Epithelial cell of prostate (primary cell): ENCODE measurements around the gene REV1.

Source experiments
- DNase-seq: peaks from one replicate; pipeline ENCODE4 v3.0.0-alpha.2; 2011; ENCODE audit warnings: low read depth, low spot score
- H3K27ac ChIP-seq: fragments of 450-650 bp; 2 replicates; pipeline ENCODE4 v1.5.1; 2017; ENCODE audit warnings: mild to moderate bottlenecking

Gene REV1

GRCh38 chr2:99489761-99490622, at the start of gene REV1:
TSS of gene REV1 (minus strand) at chr2:99490017. CDS start at chr2:99464975, 25,042 bp downstream.
- peak; percentile 69 for DNase-seq
- H3K27ac ChIP-seq = peak within 1 kb of the TSS; percentile 91

GRCh38 chr2:99537910-99538485, 48.2 kb upstream of the REV1 start:
- no peak for DNase-seq

GRCh38 chr2:99524056-99524455, 34.2 kb upstream of the REV1 start:
- DNase-seq = no peak
- no peak overlapping the region for H3K27ac ChIP-seq

More at GRCh38 chr2:99537910-99538485, 48.2 kb upstream of the REV1 start:
- no peak overlapping the region for H3K27ac ChIP-seq

GRCh38 chr2:99522157-99522556, 32.3 kb upstream of the REV1 start:
- DNase-seq = no peak
- H3K27ac ChIP-seq = no peak overlapping the region

- no peak overlapping the region for H3K27ac ChIP-seq
These were observed 31.0 kb upstream of the REV1 start for GRCh38 chr2:99520813-99521212.

GRCh38 chr2:99520195-99520594, 30.4 kb upstream of the REV1 start:
- H3K27ac ChIP-seq = no peak overlapping the region
- no peak for DNase-seq

More at GRCh38 chr2:99520813-99521212, 31.0 kb upstream of the REV1 start:
- no peak for DNase-seq

GRCh38 chr2:99514357-99514756, 24.5 kb upstream of the REV1 start:
- no peak overlapping the region for H3K27ac ChIP-seq
- DNase-seq = no peak

GRCh38 chr2:99512181-99512591, 22.4 kb upstream of the REV1 start:
- no peak overlapping the region for H3K27ac ChIP-seq
- DNase-seq = no peak

GRCh38 chr2:99509387-99509786, 19.6 kb upstream of the REV1 start:
- DNase-seq = no peak
- H3K27ac ChIP-seq = no peak overlapping the region

GRCh38 chr2:99507937-99508818, 18.4 kb upstream of the REV1 start:
- peak overlapping the region; percentile 6 for H3K27ac ChIP-seq
- no peak for DNase-seq

GRCh38 chr2:99504844-99505584, 15.2 kb upstream of the REV1 start:
- peak overlapping the region; percentile 96 for H3K27ac ChIP-seq
- no peak for DNase-seq

GRCh38 chr2:99503662-99504416, 14.0 kb upstream of the REV1 start:
- H3K27ac ChIP-seq = peak overlapping the region; percentile 96
- DNase-seq = peak; percentile 72

GRCh38 chr2:99496021-99496420, 6.2 kb upstream of the REV1 start:
- H3K27ac ChIP-seq = peak overlapping the region; percentile 64
- no peak for DNase-seq

- DNase-seq = no peak
- no peak overlapping the region for H3K27ac ChIP-seq
These were observed 5.5 kb upstream of the REV1 start for GRCh38 chr2:99495115-99495860.

GRCh38 chr2:99492721-99493120, 2.9 kb upstream of the REV1 start:
- H3K27ac ChIP-seq = no peak overlapping the region
- DNase-seq = no peak

GRCh38 chr2:99490623-99491461, 1.0 kb upstream of the REV1 start:
- no peak for DNase-seq

GRCh38 chr2:99489063-99489760, 605 bp downstream of the REV1 start:
- DNase-seq = no peak
- peak overlapping the region; percentile 91 for H3K27ac ChIP-seq

More at GRCh38 chr2:99490623-99491461, 1.0 kb upstream of the REV1 start:
- peak overlapping the region; percentile 91 for H3K27ac ChIP-seq
